ENCODE measurements around the gene PABPC4L. TPM values are rescaled to one million over a fixed set of nuclear protein-coding genes. Genes with fewer than 3 reads are reported as not detected.

The PABPC4L gene
- total RNA-seq: under 1 TPM; 0.12 to 0.32 TPM

DNA sequence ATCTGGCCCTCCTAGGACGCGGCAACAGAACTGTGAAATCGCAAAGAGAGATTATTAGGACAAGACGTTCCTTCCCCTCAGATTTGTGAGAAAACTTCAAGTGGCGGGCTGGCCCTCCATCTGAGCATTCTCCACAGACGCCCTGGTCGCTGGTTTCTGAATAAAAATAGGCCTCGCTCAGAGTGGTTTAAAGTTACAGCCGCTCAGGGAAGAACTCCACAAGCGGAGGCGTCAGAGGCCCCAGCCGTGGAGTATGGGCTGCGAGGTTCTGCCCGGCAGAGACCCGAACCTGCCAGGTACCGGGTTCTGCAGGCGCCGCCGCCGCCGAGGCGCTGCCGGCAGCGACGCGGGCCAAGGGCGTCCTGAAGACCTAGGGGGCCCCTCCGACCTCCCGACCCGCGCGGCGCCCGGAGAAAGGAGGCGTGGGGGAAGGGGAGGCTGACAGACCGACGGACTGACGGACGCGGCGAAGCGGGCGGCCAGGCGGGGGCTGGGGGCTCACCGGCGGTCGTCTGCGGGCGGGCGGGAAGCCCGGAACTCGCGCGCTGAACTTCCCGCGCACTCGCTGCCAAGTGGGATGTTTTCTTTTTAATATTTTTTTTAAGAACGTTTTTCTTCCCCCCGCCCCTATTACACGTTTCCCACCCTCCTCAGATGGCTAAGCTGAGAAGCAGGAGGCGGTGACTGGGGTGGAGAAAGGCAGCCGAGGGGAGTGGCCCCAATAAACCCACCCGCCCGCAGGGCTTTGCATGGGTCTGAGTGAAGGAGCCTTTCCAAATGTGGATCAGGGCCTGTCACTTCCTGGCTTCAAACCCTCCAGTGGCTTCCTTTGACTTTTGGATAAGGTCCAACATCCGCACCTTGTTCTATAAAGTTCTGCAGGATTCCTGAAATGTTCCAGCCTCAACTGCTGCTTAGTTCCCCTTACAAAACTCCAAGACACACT is at the start of gene PABPC4L:
Gene PABPC4L, minus strand, starts transcription at position 574 of the 946 bp plus-strand sequence. CDS start 770 bp downstream, outside the sequence.
- TF ChIP-seq CTCF (IDR thresholded peaks at IDR 0.05): no peak
- Histone ChIP-seq H3K9ac (ENCODE audit: low read depth in 2 of 2, low read length in 2 of 2) (no peak within 1 kb of the TSS), H3K36me3 (no peaks in the 10 kb centered on the region), H3K27me3 (no peaks in the 10 kb centered on the region), H3K4me1 (no peaks in the 10 kb centered on the region), H3K27ac (no peak within 1 kb of the TSS), H3K4me3 (peak within 1 kb of the TSS; percentile 34), H3K9me3 (no peaks in the 10 kb centered on the region)
- DNase-seq: peak; percentile 22
- intact Hi-C loops (cut with DNase I): no loop called here

DNA sequence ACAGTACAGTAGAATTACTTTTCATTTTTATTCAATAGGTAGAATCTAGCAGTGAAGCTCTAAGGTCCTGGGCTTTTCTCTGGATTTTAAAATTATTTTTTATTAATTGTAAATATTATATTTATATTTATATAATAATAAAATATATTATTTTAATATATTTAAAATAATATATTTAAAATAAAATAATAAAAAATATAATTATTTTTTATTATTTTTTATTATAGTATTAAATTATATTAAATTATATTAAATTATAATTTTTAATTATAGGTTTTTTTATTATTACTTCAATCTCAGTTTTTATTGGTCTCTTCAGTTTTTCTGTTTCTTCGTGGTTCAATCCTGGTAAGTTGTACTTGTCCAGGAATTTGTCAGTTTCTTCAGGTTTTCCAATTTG is 49.7 kb upstream of the PABPC4L start:
- DNase-seq: no peak

GRCh38 chr4:134243742-134244713 is 42.4 kb upstream of the PABPC4L start:
- H3K27me3 ChIP-seq: no peaks in the 10 kb centered on the region
- H3K9ac ChIP-seq (ENCODE audit: low read depth in 2 of 2, low read length in 2 of 2): no peak overlapping the region
- no peaks in the 10 kb centered on the region for H3K4me1 ChIP-seq
- H3K36me3 ChIP-seq: no peaks in the 10 kb centered on the region
- H3K9me3 ChIP-seq: no peaks in the 10 kb centered on the region
- intact Hi-C loops (cut with DNase I): no loop called here
- no peak for DNase-seq
- TF ChIP-seq CTCF (IDR thresholded peaks at IDR 0.05): no peak
- H3K4me3 ChIP-seq: no peak overlapping the region
- H3K27ac ChIP-seq: no peak overlapping the region

More for the DNA sequence above, 49.7 kb upstream of the PABPC4L start:
- H3K4me3 ChIP-seq: no peak overlapping the region
- no peaks in the 10 kb centered on the region for H3K9me3 ChIP-seq
- H3K36me3 ChIP-seq: no peaks in the 10 kb centered on the region
- no peaks in the 10 kb centered on the region for H3K27me3 ChIP-seq
- no peaks in the 10 kb centered on the region for H3K4me1 ChIP-seq
- intact Hi-C loops (cut with DNase I): no loop called here
- no peak for TF ChIP-seq CTCF (IDR thresholded peaks at IDR 0.05)
- no peak overlapping the region for H3K9ac ChIP-seq (ENCODE audit: low read depth in 2 of 2, low read length in 2 of 2)
- H3K27ac ChIP-seq: no peak overlapping the region

DNA sequence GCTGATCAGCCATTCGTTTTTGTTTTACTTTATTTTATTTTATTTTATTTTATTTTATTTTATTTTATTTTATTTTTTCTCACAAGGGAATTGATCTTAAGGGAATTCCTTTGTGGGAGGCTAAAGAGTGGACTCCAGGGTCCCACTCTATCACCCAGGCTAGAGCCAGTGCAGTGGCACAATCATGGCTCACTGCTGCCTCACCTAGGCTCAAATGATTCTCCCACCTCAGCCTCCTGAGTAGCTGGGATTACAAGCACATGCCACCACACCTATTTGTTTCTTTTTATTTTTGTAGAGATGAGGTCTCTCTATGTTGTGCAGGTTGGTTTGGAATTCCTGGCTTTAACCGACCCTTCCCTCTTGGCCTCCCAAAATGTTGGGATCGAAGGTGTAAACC is 17.5 kb upstream of the PABPC4L start:
- Histone ChIP-seq H3K27ac (no peak overlapping the region), H3K36me3 (no peaks in the 10 kb centered on the region), H3K9ac (ENCODE audit: low read depth in 2 of 2, low read length in 2 of 2) (no peak overlapping the region), H3K27me3 (no peaks in the 10 kb centered on the region), H3K9me3 (no peaks in the 10 kb centered on the region), H3K4me1 (no peaks in the 10 kb centered on the region), H3K4me3 (no peak overlapping the region)
- no peak for TF ChIP-seq CTCF (IDR thresholded peaks at IDR 0.05)
- no peak for DNase-seq
- intact Hi-C loops (cut with DNase I): no loop called here

- Histone ChIP-seq H3K9me3 (no peaks in the 10 kb centered on the region), H3K27ac (no peak overlapping the region), H3K4me3 (no peak overlapping the region), H3K36me3 (no peaks in the 10 kb centered on the region), H3K9ac (ENCODE audit: low read depth in 2 of 2, low read length in 2 of 2) (no peak overlapping the region), H3K27me3 (no peaks in the 10 kb centered on the region), H3K4me1 (no peaks in the 10 kb centered on the region)
- DNase-seq: no peak
- no peak for TF ChIP-seq CTCF (IDR thresholded peaks at IDR 0.05)
- intact Hi-C loops (cut with DNase I): no loop called here
These were observed 14.8 kb upstream of the PABPC4L start for GRCh38 chr4:134216411-134216810.
